Glutamatergic neuron (in vitro differentiated cells): ENCODE results near the gene ARCN1. TPM values are rescaled to one million over a fixed set of nuclear protein-coding genes. Genes with fewer than 3 reads are reported as not detected.

Experiments
- DNase-seq: peaks from one replicate; pipeline ENCODE4 v3.0.0; 2022
- H3K27ac Mint-ChIP-seq: one replicate; pipeline ENCODE4 v1.8.0; 2020; ENCODE audit warnings: mild to moderate bottlenecking, mixed read lengths, inconsistent platforms; ENCODE audit not compliant: unreplicated experiment
- H3K27me3 Mint-ChIP-seq: one replicate; pipeline ENCODE4 v1.8.0; 2020; ENCODE audit warnings: mild to moderate bottlenecking, moderate library complexity, mixed read lengths, inconsistent platforms; ENCODE audit not compliant: unreplicated experiment
- H3K36me3 Mint-ChIP-seq: one replicate; pipeline ENCODE4 v1.8.0; 2020; ENCODE audit warnings: mild to moderate bottlenecking, mixed read lengths, inconsistent platforms; ENCODE audit not compliant: unreplicated experiment
- H3K4me1 Mint-ChIP-seq: one replicate; pipeline ENCODE4 v1.8.0; 2020; ENCODE audit warnings: mild to moderate bottlenecking, low read depth, mixed read lengths, inconsistent platforms; ENCODE audit not compliant: unreplicated experiment
- H3K4me3 Mint-ChIP-seq: one replicate; pipeline ENCODE4 v1.8.0; 2020; ENCODE audit warnings: mild to moderate bottlenecking, mixed read lengths, inconsistent platforms; ENCODE audit not compliant: unreplicated experiment
- H3K9me3 Mint-ChIP-seq: one replicate; pipeline ENCODE4 v1.8.0; 2020; ENCODE audit warnings: mild to moderate bottlenecking, moderate library complexity, mixed read lengths, inconsistent platforms; ENCODE audit not compliant: unreplicated experiment
- CTCF ChIP-seq: fragments of 200-600 bp; sonication (generic); IDR thresholded peaks from one replicate; pipeline ENCODE4 v1.5.0; 2021; ENCODE audit not compliant: partially characterized antibody, unreplicated experiment
- total RNA-seq: library from RNA; stranded (reverse); fragmentation: NEBNext Ultra II Directional; extraction: Animal tissue kit (Norgen Biotek cat#: 25700); gene quantifications from one replicate; pipeline ENCODE4 v1.2.1, GENCODE V29; 2021; ENCODE audit not compliant: unreplicated experiment

The ARCN1 gene
- total RNA-seq, 1 donor from 2014 or later, result 118 TPM

GRCh38 chr11:118639899-118640298 lies 67.7 kb downstream of the ARCN1 start:
- peaks cover 3% of the 10 kb centered on the region for H3K4me1 Mint-ChIP-seq
- H3K4me3 Mint-ChIP-seq, result no peak overlapping the region
- DNase-seq, result no peak
- no peak for TF ChIP-seq CTCF
- peaks cover 4% of the 10 kb centered on the region for H3K9me3 Mint-ChIP-seq
- H3K27ac Mint-ChIP-seq, result no peak overlapping the region
- H3K27me3 Mint-ChIP-seq, result peaks cover 11% of the 10 kb centered on the region
- H3K36me3 Mint-ChIP-seq, result no peaks in the 10 kb centered on the region

GRCh38 chr11:118640332-118641154 lies 68.3 kb downstream of the ARCN1 start:
- H3K27ac Mint-ChIP-seq, result no peak overlapping the region
- DNase-seq, result no peak
- no peak for TF ChIP-seq CTCF
- H3K36me3 Mint-ChIP-seq, result no peaks in the 10 kb centered on the region
- H3K9me3 Mint-ChIP-seq, result peaks cover 2% of the 10 kb centered on the region
- no peak overlapping the region for H3K4me3 Mint-ChIP-seq
- peaks cover 11% of the 10 kb centered on the region for H3K27me3 Mint-ChIP-seq
- H3K4me1 Mint-ChIP-seq, result peaks cover 1% of the 10 kb centered on the region

GRCh38 chr11:118641397-118642019 lies 69.3 kb downstream of the ARCN1 start:
- Mint-ChIP-seq H3K4me1 (peaks cover 1% of the 10 kb centered on the region), H3K36me3 (no peaks in the 10 kb centered on the region), H3K27ac (no peak overlapping the region), H3K27me3 (peaks cover 8% of the 10 kb centered on the region), H3K9me3 (peaks cover 4% of the 10 kb centered on the region), H3K4me3 (no peak overlapping the region)
- no peak for TF ChIP-seq CTCF
- no peak for DNase-seq

GRCh38 chr11:118643142-118643994 lies 71.2 kb downstream of the ARCN1 start:
- H3K27me3 Mint-ChIP-seq, result peaks cover 4% of the 10 kb centered on the region
- no peak for DNase-seq
- TF ChIP-seq CTCF, result no peak
- H3K36me3 Mint-ChIP-seq, result no peaks in the 10 kb centered on the region
- peaks cover 1% of the 10 kb centered on the region for H3K4me1 Mint-ChIP-seq
- H3K27ac Mint-ChIP-seq, result no peak overlapping the region
- peaks cover 4% of the 10 kb centered on the region for H3K9me3 Mint-ChIP-seq
- H3K4me3 Mint-ChIP-seq, result no peak overlapping the region
